ENCODE data around the gene ACTR5. TPM values are rescaled to one million over a fixed set of nuclear protein-coding genes. Genes with fewer than 3 reads are reported as not detected.

Gene ACTR5
- polyA plus RNA-seq, 1 donor from 2014 or later: 23.3 TPM

GRCh38 chr20:38799203-38799602, 50.9 kb downstream of the ACTR5 start:
- Histone ChIP-seq H2AFZ (ENCODE audit: low read depth, low read length) (no peak overlapping the region), H3K36me3 (ENCODE audit: insufficient read depth, low read length) (no peaks in the 10 kb centered on the region), H3K79me2 (replicated peaks; ENCODE audit: insufficient read depth, low read length) (no peaks in the 10 kb centered on the region), H3K27ac (ENCODE audit: low read length) (no peak overlapping the region), H3K9me3 (ENCODE audit: low read length) (no peaks in the 10 kb centered on the region), H3F3A (ENCODE audit: insufficient read depth, low read length, poor library complexity, severe bottlenecking) (no peaks in the 10 kb centered on the region), H4K20me1 (ENCODE audit: insufficient read depth) (no peaks in the 10 kb centered on the region), H3K9me2 (ENCODE audit: insufficient read depth, low read length) (no peaks in the 10 kb centered on the region), H3K4me3 (ENCODE audit: low read length) (no peak overlapping the region), H3K9ac (ENCODE audit: low read length) (no peak overlapping the region), H3K27me3 (ENCODE audit: insufficient read depth, low read depth, low read length) (no peaks in the 10 kb centered on the region), H3K4me2 (ENCODE audit: low read length) (no peak overlapping the region)
- TF ChIP-seq EP300 (conservative IDR thresholded peaks at IDR 0.05; ENCODE audit: poor library complexity, severe bottlenecking) (no peak), CTCF (IDR thresholded peaks at IDR 0.05; ENCODE audit: poor library complexity, severe bottlenecking) (no peak), MXI1 (conservative IDR thresholded peaks at IDR 0.05; ENCODE audit: poor library complexity, severe bottlenecking) (no peak)

DNA sequence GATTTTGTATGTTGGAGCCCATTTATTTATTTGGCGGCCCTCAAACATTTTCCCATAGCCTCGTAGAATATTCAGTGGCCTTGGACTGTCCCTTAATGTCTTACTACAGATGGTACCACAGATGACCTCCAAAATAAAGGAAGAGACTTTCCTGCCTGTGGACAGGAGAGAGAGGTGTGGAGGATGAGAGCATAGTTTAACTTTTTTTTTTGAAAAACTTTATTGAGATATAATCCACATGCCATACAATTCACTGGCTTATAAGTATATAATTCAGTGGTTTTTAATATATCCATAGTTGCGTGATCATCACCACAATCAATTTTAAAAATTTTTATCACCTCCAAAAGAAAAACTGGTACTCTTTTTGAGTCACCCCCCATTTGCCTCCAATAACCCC, 52.6 kb downstream of the ACTR5 start:
- no peaks in the 10 kb centered on the region for H3K79me2 ChIP-seq (replicated peaks; ENCODE audit: insufficient read depth, low read length)
- no peaks in the 10 kb centered on the region for H4K20me1 ChIP-seq (ENCODE audit: insufficient read depth)
- H3K9me3 ChIP-seq (ENCODE audit: low read length): no peaks in the 10 kb centered on the region
- no peak overlapping the region for H3K4me3 ChIP-seq (ENCODE audit: low read length)
- no peak overlapping the region for H3K27ac ChIP-seq (ENCODE audit: low read length)
- no peak for TF ChIP-seq CTCF (IDR thresholded peaks at IDR 0.05; ENCODE audit: poor library complexity, severe bottlenecking)
- TF ChIP-seq REST (IDR thresholded peaks at IDR 0.05; ENCODE audit: borderline replicate concordance): no peak
- TF ChIP-seq TAF1 (IDR thresholded peaks at IDR 0.05; ENCODE audit: low read depth): no peak
- no peak for TF ChIP-seq MXI1 (conservative IDR thresholded peaks at IDR 0.05; ENCODE audit: poor library complexity, severe bottlenecking)
- H3F3A ChIP-seq (ENCODE audit: insufficient read depth, low read length, poor library complexity, severe bottlenecking): no peaks in the 10 kb centered on the region
- H3K27me3 ChIP-seq (ENCODE audit: insufficient read depth, low read depth, low read length): peaks cover 11% of the 10 kb centered on the region
- no peak overlapping the region for H3K9ac ChIP-seq (ENCODE audit: low read length)
- no peak overlapping the region for H2AFZ ChIP-seq (ENCODE audit: low read depth, low read length)
- no peak overlapping the region for H3K4me2 ChIP-seq (ENCODE audit: low read length)
- H3K9me2 ChIP-seq (ENCODE audit: insufficient read depth, low read length): no peaks in the 10 kb centered on the region
- H3K36me3 ChIP-seq (ENCODE audit: insufficient read depth, low read length): no peaks in the 10 kb centered on the region

GRCh38 chr20:38804221-38804620, 56.0 kb downstream of the ACTR5 start:
- Histone ChIP-seq H3K9me3 (ENCODE audit: low read length) (no peaks in the 10 kb centered on the region), H2AFZ (ENCODE audit: low read depth, low read length) (no peak overlapping the region), H3K27me3 (ENCODE audit: insufficient read depth, low read depth, low read length) (peaks cover 35% of the 10 kb centered on the region), H3K4me3 (ENCODE audit: low read length) (no peak overlapping the region), H4K20me1 (ENCODE audit: insufficient read depth) (no peaks in the 10 kb centered on the region), H3K79me2 (replicated peaks; ENCODE audit: insufficient read depth, low read length) (no peaks in the 10 kb centered on the region), H3F3A (ENCODE audit: insufficient read depth, low read length, poor library complexity, severe bottlenecking) (no peaks in the 10 kb centered on the region), H3K36me3 (ENCODE audit: insufficient read depth, low read length) (no peaks in the 10 kb centered on the region), H3K27ac (ENCODE audit: low read length) (no peak overlapping the region), H3K9ac (ENCODE audit: low read length) (no peak overlapping the region), H3K4me2 (ENCODE audit: low read length) (no peak overlapping the region), H3K9me2 (ENCODE audit: insufficient read depth, low read length) (no peaks in the 10 kb centered on the region)
- TF ChIP-seq EZH2 (IDR thresholded peaks at IDR 0.05; ENCODE audit: borderline replicate concordance, insufficient read depth, low read length, poor library complexity, severe bottlenecking) (no peak), EP300 (conservative IDR thresholded peaks at IDR 0.05; ENCODE audit: poor library complexity, severe bottlenecking) (no peak), CTCF (IDR thresholded peaks at IDR 0.05; ENCODE audit: poor library complexity, severe bottlenecking) (no peak), TAF1 (IDR thresholded peaks at IDR 0.05; ENCODE audit: low read depth) (no peak), RAD21 (conservative IDR thresholded peaks at IDR 0.05) (no peak), SMC3 (conservative IDR thresholded peaks at IDR 0.05; ENCODE audit: poor library complexity) (no peak), POLR2AphosphoS5 (IDR thresholded peaks at IDR 0.05) (no peak), MXI1 (conservative IDR thresholded peaks at IDR 0.05; ENCODE audit: poor library complexity, severe bottlenecking) (no peak)

All from neural cell (in vitro differentiated cells).